SK-N-MC (cell line): Measurements from ENCODE around the gene RER1.

Experiments
- EZH2 ChIP-seq: fragments of 200-600 bp; sonication (generic); IDR thresholded peaks from one replicate; pipeline ENCODE4 v1.6.1; 2017; ENCODE audit warnings: antibody characterized with exemption
- POLR2AphosphoS5 ChIP-seq: IDR thresholded peaks from 2 replicates; pipeline ENCODE4 v1.6.1; 2012; ENCODE audit warnings: mild to moderate bottlenecking, low read depth, low read length, borderline replicate concordance

GRCh38 chr1:2412773-2413494, 21.3 kb downstream of the RER1 start:
- TF ChIP-seq POLR2AphosphoS5 (peak; percentile 85; the same call in 1 of the 2 replicates), EZH2 (no peak)
